MM.1S (cell line): ENCODE measurements around the gene CD48.

Source experiments
- DNase-seq: peaks from one replicate; pipeline ENCODE4 v3.0.0-alpha.2; 2015
- H2AFZ ChIP-seq: fragments of 300-600 bp; sonication (generic); 2 replicates; pipeline ENCODE4 v1.6.0; 2016; ENCODE audit warnings: antibody characterized with exemption, low read length
- H3F3A ChIP-seq: fragments of 300-600 bp; sonication (generic); 2 replicates; pipeline ENCODE4 v1.6.1; 2016; ENCODE audit warnings: mild to moderate bottlenecking, antibody characterized with exemption, low read length, moderate library complexity, mixed read lengths; ENCODE audit not compliant: insufficient read depth
- H3K27ac ChIP-seq: fragments of 300-600 bp; sonication (generic); 2 replicates; pipeline ENCODE4 v1.5.1; 2016; ENCODE audit warnings: mild to moderate bottlenecking, low read length
- H3K27me3 ChIP-seq: fragments of 300-600 bp; sonication (generic); replicated peaks from 2 replicates; pipeline ENCODE4 v1.6.0; 2016; ENCODE audit warnings: low read length; ENCODE audit not compliant: insufficient read depth
- H3K36me3 ChIP-seq: fragments of 300-600 bp; sonication (generic); replicated peaks from 2 replicates; pipeline ENCODE4 v1.6.1; 2016; ENCODE audit warnings: mild to moderate bottlenecking, low read length, mixed read lengths; ENCODE audit not compliant: insufficient read depth
- H3K4me1 ChIP-seq: fragments of 300-600 bp; sonication (generic); 2 replicates; pipeline ENCODE4 v1.6.1; 2016; ENCODE audit warnings: low read length, mixed read lengths
- H3K4me2 ChIP-seq: fragments of 300-600 bp; sonication (generic); 2 replicates; pipeline ENCODE4 v1.6.0; 2016; ENCODE audit warnings: low read depth, low read length
- H3K4me3 ChIP-seq: fragments of 300-600 bp; sonication (generic); 2 replicates; pipeline ENCODE4 v1.5.1; 2016; ENCODE audit warnings: low read length, mixed read lengths
- H3K79me2 ChIP-seq: fragments of 300-600 bp; sonication (generic); 2 replicates; pipeline ENCODE4 v1.6.1; 2016; ENCODE audit warnings: mixed run types, low read length, mixed read lengths
- H3K9ac ChIP-seq: fragments of 300-600 bp; sonication (generic); 2 replicates; pipeline ENCODE4 v1.6.1; 2016; ENCODE audit warnings: low read length, mixed read lengths
- H3K9me2 ChIP-seq: fragments of 300-600 bp; sonication (generic); replicated peaks from 2 replicates; pipeline ENCODE4 v1.6.1; 2016; ENCODE audit warnings: mild to moderate bottlenecking, low read length, mixed read lengths; ENCODE audit not compliant: insufficient read depth
- H3K9me3 ChIP-seq: fragments of 300-600 bp; sonication (generic); replicated peaks from 2 replicates; pipeline ENCODE4 v1.6.1; 2016; ENCODE audit warnings: mild to moderate bottlenecking, low read length, mixed read lengths; ENCODE audit not compliant: insufficient read depth
- H4K20me1 ChIP-seq: fragments of 300-600 bp; sonication (generic); 2 replicates; pipeline ENCODE4 v1.6.1; 2016; ENCODE audit warnings: mild to moderate bottlenecking, low read length, moderate library complexity, mixed read lengths; ENCODE audit not compliant: insufficient read depth
- EZH2 ChIP-seq: fragments of 300-600 bp; sonication (generic); optimal IDR thresholded peaks from 2 replicates; pipeline ENCODE3; 2017; ENCODE audit warnings: low read depth, mild to moderate bottlenecking, antibody characterized with exemption, low read length, mixed read lengths
- EZH2phosphoT487 ChIP-seq: fragments of 300-600 bp; sonication (generic); IDR thresholded peaks from 2 replicates; pipeline ENCODE4 v1.6.1; 2018; ENCODE audit warnings: antibody characterized with exemption, low read length
- TF ChIP-seq, protein P1 (sequence below): fragments of 300-600 bp; sonication (generic); IDR thresholded peaks from 2 replicates; pipeline ENCODE4 v1.5.1; 2016; ENCODE audit warnings: antibody characterized with exemption, low read length, mixed read lengths

Gene CD48

DNA sequence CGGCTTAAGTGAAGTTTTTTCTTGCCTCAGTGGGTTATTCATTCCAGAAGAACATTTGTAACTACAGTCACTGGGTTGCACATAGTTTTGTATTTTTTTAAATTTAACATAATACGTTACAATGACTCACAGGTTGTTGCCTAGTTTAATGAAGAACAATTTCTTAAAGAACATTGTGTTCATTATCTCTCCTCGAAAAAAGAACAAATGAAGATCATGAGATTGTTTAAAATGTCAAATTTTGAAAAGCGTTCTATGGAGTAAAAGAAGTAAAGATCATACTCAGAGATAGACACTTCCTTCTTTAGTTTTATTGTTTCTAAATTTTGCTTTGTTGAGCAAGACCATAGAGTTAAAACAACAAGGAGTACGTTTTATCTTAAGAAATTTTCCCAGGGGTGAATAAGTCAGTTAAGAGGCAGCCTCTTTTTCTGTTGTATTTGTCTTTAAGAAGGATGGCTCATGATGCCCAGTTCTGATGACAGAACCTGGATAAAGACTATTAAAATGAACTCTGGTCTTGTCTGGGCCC is 54.3 kb downstream of the CD48 start:
- no peak overlapping the region for H3K4me2 ChIP-seq
- no peaks in the 10 kb centered on the region for H3K9me2 ChIP-seq
- H3K27me3 ChIP-seq, result no peaks in the 10 kb centered on the region
- H3K4me1 ChIP-seq, result peaks cover 28% of the 10 kb centered on the region
- no peaks in the 10 kb centered on the region for H3K9me3 ChIP-seq
- H3K4me3 ChIP-seq, result no peak overlapping the region
- no peak overlapping the region for H2AFZ ChIP-seq
- no peaks in the 10 kb centered on the region for H3F3A ChIP-seq
- no peak for DNase-seq
- no peaks in the 10 kb centered on the region for H4K20me1 ChIP-seq
- H3K27ac ChIP-seq, result no peak overlapping the region
- no peaks in the 10 kb centered on the region for H3K36me3 ChIP-seq
- H3K9ac ChIP-seq, result no peak overlapping the region
- TF ChIP-seq, protein P1, sequence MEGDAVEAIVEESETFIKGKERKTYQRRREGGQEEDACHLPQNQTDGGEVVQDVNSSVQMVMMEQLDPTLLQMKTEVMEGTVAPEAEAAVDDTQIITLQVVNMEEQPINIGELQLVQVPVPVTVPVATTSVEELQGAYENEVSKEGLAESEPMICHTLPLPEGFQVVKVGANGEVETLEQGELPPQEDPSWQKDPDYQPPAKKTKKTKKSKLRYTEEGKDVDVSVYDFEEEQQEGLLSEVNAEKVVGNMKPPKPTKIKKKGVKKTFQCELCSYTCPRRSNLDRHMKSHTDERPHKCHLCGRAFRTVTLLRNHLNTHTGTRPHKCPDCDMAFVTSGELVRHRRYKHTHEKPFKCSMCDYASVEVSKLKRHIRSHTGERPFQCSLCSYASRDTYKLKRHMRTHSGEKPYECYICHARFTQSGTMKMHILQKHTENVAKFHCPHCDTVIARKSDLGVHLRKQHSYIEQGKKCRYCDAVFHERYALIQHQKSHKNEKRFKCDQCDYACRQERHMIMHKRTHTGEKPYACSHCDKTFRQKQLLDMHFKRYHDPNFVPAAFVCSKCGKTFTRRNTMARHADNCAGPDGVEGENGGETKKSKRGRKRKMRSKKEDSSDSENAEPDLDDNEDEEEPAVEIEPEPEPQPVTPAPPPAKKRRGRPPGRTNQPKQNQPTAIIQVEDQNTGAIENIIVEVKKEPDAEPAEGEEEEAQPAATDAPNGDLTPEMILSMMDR, result no peak
- TF ChIP-seq EZH2 (no peak), EZH2phosphoT487 (no peak)
- H3K79me2 ChIP-seq, result no peaks in the 10 kb centered on the region

DNA sequence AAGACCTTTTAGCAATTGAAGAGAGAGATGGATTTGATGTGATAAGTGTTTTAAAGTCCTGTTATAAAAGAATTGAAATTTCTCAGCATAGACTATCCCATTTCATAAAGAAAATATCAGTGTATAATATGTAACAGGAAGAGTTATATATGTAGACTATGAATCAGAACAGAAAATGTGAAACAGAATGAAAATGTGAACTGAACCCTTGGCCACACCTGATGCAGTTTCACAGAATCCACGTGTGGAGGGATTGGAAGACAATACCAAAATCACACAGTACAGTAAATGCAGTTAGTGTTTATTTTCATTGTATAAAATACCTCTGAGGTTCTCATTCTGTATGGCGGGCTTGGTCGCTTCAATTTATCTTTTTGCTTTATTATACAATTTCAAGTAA is 54.9 kb downstream of the CD48 start:
- H3K27me3 ChIP-seq, result no peaks in the 10 kb centered on the region
- H3K27ac ChIP-seq, result no peak overlapping the region
- peaks cover 28% of the 10 kb centered on the region for H3K4me1 ChIP-seq
- no peak for DNase-seq
- TF ChIP-seq, protein P1, result no peak
- TF ChIP-seq EZH2 (no peak), EZH2phosphoT487 (no peak)
- H3K9me2 ChIP-seq, result no peaks in the 10 kb centered on the region
- no peak overlapping the region for H3K4me3 ChIP-seq
- H3K9ac ChIP-seq, result no peak overlapping the region
- H3K36me3 ChIP-seq, result no peaks in the 10 kb centered on the region
- no peak overlapping the region for H3K4me2 ChIP-seq
- H2AFZ ChIP-seq, result no peak overlapping the region
- H4K20me1 ChIP-seq, result no peaks in the 10 kb centered on the region
- no peaks in the 10 kb centered on the region for H3F3A ChIP-seq
- H3K9me3 ChIP-seq, result no peaks in the 10 kb centered on the region
- no peaks in the 10 kb centered on the region for H3K79me2 ChIP-seq

DNA sequence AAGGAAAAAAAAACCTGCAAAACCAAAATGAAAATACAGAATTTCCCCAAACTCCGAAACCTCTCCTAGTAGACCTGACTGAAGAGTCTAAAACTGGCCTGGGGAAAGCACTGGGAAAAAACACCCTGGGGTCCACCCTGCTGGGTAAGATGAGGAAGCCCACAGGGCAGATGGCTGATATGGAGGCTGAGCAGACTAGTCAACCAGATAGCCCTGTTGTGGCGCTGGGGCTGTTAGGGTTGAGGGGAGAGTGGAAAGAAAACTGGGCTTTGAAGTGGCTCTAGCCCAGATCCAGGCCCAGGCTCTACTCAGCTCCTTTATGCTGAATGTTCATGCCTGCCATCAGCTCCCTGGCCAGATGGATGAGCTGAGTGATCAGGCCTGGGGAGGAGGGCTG is 58.0 kb downstream of the CD48 start:
- no peak overlapping the region for H3K9ac ChIP-seq
- no peaks in the 10 kb centered on the region for H4K20me1 ChIP-seq
- no peak overlapping the region for H3K4me2 ChIP-seq
- no peak overlapping the region for H3K4me3 ChIP-seq
- no peak overlapping the region for H3K27ac ChIP-seq
- DNase-seq, result no peak
- H3K27me3 ChIP-seq, result no peaks in the 10 kb centered on the region
- H3K9me3 ChIP-seq, result no peaks in the 10 kb centered on the region
- no peaks in the 10 kb centered on the region for H3K79me2 ChIP-seq
- H2AFZ ChIP-seq, result no peak overlapping the region
- H3K4me1 ChIP-seq, result peaks cover 11% of the 10 kb centered on the region; the same call in 1 of the 2 replicates
- no peaks in the 10 kb centered on the region for H3K9me2 ChIP-seq
- no peaks in the 10 kb centered on the region for H3K36me3 ChIP-seq
- TF ChIP-seq EZH2phosphoT487 (no peak), EZH2 (no peak)
- TF ChIP-seq, protein P1, result no peak
- H3F3A ChIP-seq, result no peaks in the 10 kb centered on the region
